ENCODE data around the gene DGCR2. TPM values are rescaled to one million over a fixed set of nuclear protein-coding genes. Genes with fewer than 3 reads are reported as not detected.

The DGCR2 gene
- total RNA-seq, 1 donor from 2014 or later, result 68.7 TPM

DNA sequence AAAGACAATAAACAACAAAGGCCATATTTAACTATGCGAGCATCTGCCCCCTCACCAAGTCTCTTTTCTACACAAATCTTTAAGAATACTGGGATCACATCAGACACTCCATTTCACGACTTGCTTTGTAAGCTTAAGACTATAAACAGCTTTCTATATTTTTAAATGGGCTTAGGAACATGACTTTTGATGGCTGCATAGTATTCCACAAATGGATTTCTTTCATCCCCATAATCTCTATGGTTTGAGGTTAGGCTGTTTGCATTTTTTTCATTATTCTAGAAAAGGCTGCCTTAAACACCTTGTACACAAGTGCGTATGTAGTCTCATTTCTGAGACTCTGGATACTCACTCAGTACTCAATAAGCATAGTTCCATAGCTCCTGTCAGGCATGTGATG lies 52.8 kb downstream of the DGCR2 start:
- TF ChIP-seq, protein P1, sequence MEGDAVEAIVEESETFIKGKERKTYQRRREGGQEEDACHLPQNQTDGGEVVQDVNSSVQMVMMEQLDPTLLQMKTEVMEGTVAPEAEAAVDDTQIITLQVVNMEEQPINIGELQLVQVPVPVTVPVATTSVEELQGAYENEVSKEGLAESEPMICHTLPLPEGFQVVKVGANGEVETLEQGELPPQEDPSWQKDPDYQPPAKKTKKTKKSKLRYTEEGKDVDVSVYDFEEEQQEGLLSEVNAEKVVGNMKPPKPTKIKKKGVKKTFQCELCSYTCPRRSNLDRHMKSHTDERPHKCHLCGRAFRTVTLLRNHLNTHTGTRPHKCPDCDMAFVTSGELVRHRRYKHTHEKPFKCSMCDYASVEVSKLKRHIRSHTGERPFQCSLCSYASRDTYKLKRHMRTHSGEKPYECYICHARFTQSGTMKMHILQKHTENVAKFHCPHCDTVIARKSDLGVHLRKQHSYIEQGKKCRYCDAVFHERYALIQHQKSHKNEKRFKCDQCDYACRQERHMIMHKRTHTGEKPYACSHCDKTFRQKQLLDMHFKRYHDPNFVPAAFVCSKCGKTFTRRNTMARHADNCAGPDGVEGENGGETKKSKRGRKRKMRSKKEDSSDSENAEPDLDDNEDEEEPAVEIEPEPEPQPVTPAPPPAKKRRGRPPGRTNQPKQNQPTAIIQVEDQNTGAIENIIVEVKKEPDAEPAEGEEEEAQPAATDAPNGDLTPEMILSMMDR (IDR thresholded peaks at IDR 0.05; ENCODE audit: partially characterized antibody, unreplicated experiment), result no peak
- Mint-ChIP-seq H3K36me3 (ENCODE audit: unreplicated experiment) (no peaks in the 10 kb centered on the region), H3K27ac (ENCODE audit: unreplicated experiment) (no peak overlapping the region), H3K4me1 (ENCODE audit: low read depth, unreplicated experiment) (peaks cover 11% of the 10 kb centered on the region), H3K9me3 (ENCODE audit: unreplicated experiment) (peaks cover 2% of the 10 kb centered on the region), H3K27me3 (ENCODE audit: unreplicated experiment) (peaks cover 2% of the 10 kb centered on the region), H3K4me3 (ENCODE audit: unreplicated experiment) (no peak overlapping the region)
- DNase-seq, result no peak

DNA sequence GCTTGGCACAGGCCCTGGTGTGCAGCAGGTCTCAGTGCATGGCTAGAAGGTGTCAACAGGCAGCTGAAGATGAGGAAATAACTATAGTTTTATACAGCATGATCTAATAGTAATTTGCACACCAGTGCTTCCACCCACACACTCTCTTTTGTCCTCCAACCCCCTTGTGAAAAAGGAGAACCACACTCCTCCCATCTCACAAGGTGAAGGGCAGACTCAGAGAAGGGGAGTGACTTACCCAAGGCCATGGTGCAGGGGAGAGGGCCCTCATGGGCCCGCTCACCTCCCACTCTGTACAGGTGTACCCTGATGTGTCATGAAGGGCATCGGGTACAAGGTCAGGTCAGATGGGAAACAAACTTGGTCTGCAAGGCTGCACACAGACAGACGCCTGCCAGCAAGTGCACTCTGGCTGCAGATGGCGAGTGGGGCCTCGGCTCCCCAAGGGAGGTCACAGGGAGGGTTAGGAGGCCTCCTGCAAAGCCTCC lies 53.4 kb downstream of the DGCR2 start:
- Mint-ChIP-seq H3K27ac (ENCODE audit: unreplicated experiment) (no peak overlapping the region), H3K27me3 (ENCODE audit: unreplicated experiment) (peaks cover 2% of the 10 kb centered on the region), H3K9me3 (ENCODE audit: unreplicated experiment) (no peaks in the 10 kb centered on the region), H3K4me3 (ENCODE audit: unreplicated experiment) (no peak overlapping the region), H3K36me3 (ENCODE audit: unreplicated experiment) (no peaks in the 10 kb centered on the region), H3K4me1 (ENCODE audit: low read depth, unreplicated experiment) (peaks cover 11% of the 10 kb centered on the region)
- TF ChIP-seq, protein P1 (IDR thresholded peaks at IDR 0.05; ENCODE audit: partially characterized antibody, unreplicated experiment), result no peak
- DNase-seq, result peak; percentile 43

DNA sequence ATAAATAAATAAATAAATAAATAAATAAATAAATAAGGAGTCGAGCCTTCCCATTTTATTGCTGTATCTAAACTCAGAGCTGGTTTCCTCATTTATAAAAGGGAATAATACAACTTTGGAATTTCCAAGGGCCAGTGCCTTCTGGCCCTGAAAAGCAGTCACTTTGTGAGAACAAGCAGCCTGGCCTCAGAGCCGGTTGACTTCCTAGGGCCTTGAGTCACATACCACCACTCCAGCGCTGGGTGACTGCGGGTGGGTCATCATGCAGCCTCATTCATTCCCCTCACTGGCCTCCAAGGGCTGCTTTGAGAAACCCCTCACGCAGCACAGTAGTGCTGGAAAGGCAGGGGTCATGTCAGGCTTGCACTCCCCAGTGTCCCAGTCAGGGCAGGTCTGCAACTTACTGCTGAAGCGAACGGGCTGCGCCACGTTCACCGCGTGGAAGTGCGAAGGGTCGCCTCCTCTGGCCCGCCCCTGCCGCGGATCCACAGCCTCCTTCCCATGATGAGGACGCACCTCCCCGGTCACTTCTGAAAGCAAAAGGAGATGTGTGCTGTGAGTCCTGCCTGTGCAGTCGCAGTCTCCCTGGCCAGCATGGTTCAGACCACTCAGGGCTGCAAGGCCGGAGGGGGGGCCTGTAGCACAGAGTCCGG lies 54.4 kb downstream of the DGCR2 start:
- peaks cover 11% of the 10 kb centered on the region for H3K4me1 Mint-ChIP-seq (ENCODE audit: low read depth, unreplicated experiment)
- no peak overlapping the region for H3K27ac Mint-ChIP-seq (ENCODE audit: unreplicated experiment)
- H3K27me3 Mint-ChIP-seq (ENCODE audit: unreplicated experiment), result peaks cover 2% of the 10 kb centered on the region
- peaks cover under 1% of the 10 kb centered on the region for H3K36me3 Mint-ChIP-seq (ENCODE audit: unreplicated experiment)
- H3K9me3 Mint-ChIP-seq (ENCODE audit: unreplicated experiment), result no peaks in the 10 kb centered on the region
- no peak overlapping the region for H3K4me3 Mint-ChIP-seq (ENCODE audit: unreplicated experiment)
- DNase-seq, result no peak
- TF ChIP-seq, protein P1 (IDR thresholded peaks at IDR 0.05; ENCODE audit: partially characterized antibody, unreplicated experiment), result no peak

DNA sequence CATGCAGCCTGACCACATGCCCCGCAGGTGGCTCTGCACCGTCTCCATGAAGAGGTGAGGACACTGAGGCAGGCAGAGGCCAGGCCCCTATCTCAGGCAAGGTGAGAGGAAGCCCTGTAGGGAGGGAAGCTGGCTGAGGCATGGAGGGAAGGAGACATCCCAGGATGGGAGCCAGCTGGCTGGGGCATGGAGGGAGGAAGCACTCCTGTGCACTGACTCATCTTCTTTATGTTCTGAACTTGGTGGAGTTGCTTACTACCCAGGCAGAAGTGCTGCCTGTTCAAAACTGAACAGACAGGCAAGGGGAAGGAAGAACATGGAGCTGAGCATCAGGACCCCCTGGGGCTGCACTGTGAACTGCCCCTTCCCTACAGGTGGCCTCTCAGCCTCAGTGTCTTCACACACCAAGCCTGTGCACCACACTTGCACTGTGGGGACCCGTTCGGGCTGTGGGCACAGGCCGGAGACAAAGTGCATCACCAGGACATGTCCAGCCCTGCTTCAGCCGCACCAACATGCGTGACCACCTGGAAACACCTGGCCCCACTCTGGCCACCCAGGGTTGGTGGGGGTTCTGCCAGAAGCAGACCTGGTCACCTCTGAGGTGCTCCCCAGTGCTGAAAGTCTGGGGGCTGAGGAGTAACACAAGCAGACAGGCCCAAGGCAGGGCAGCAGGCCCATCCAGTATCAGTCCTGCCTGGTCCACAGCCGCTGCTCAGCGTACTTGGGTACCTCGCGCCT lies 55.5 kb downstream of the DGCR2 start:
- peaks cover 12% of the 10 kb centered on the region for H3K4me1 Mint-ChIP-seq (ENCODE audit: low read depth, unreplicated experiment)
- peaks cover 4% of the 10 kb centered on the region for H3K36me3 Mint-ChIP-seq (ENCODE audit: unreplicated experiment)
- TF ChIP-seq, protein P1 (IDR thresholded peaks at IDR 0.05; ENCODE audit: partially characterized antibody, unreplicated experiment), result no peak

DNA sequence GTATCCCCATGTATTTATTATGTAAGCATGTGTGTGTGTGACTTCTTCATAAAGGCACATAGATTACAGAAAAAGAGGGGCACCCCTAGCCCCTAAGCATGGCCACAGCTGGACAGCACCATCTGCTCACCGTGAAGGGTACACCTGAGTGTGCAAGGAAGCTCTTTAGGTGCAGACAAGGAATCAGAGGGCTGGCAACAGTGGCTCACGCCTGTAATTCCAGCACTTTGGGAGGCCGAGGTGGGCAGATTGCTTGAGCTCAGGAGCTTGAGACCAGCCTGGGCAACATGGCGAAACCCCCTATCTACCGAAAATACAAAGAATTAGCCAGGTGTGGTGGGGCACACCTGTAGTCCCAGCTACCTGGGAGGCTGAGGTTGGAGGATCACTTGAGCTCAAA lies 56.3 kb downstream of the DGCR2 start:
- DNase-seq, result no peak
- Mint-ChIP-seq H3K4me1 (ENCODE audit: low read depth, unreplicated experiment) (peaks cover 5% of the 10 kb centered on the region), H3K4me3 (ENCODE audit: unreplicated experiment) (no peak overlapping the region), H3K27ac (ENCODE audit: unreplicated experiment) (no peak overlapping the region), H3K36me3 (ENCODE audit: unreplicated experiment) (peaks cover 4% of the 10 kb centered on the region), H3K9me3 (ENCODE audit: unreplicated experiment) (no peaks in the 10 kb centered on the region), H3K27me3 (ENCODE audit: unreplicated experiment) (no peaks in the 10 kb centered on the region)
- TF ChIP-seq, protein P1 (IDR thresholded peaks at IDR 0.05; ENCODE audit: partially characterized antibody, unreplicated experiment), result no peak

More for the DNA sequence above, 55.5 kb downstream of the DGCR2 start:
- DNase-seq, result no peak
- H3K4me3 Mint-ChIP-seq (ENCODE audit: unreplicated experiment), result no peak overlapping the region
- H3K27me3 Mint-ChIP-seq (ENCODE audit: unreplicated experiment), result no peaks in the 10 kb centered on the region
- H3K27ac Mint-ChIP-seq (ENCODE audit: unreplicated experiment), result no peak overlapping the region
- H3K9me3 Mint-ChIP-seq (ENCODE audit: unreplicated experiment), result no peaks in the 10 kb centered on the region

Measured in glutamatergic neuron (in vitro differentiated cells).